K562 (cell line): Measurements from ENCODE around the gene CSF2. TPM values are rescaled to one million over a fixed set of nuclear protein-coding genes. Genes with fewer than 3 reads are reported as not detected.
A peak's percentile ranks its signal among the peaks of the same experiment; 100 is the strongest.

Experiments used
- ATAC-seq: fragments of 200-7000 bp; cut with Tn5 transposase; 3 replicates; pipeline ENCODE4 v1.9.1; 2020; ENCODE audit warnings: moderate library complexity
- BruUV-seq: library from RNA; stranded (reverse); fragments of 400-500 nt; replicated peaks from 2 replicates; lab custom pipeline; 2021; lab: Mats Ljungman, UMichigan
- CTCF ChIA-PET: fragments of 300-600 bp; formaldehyde crosslinking; extraction: SDS; loops from one replicate; lab custom pipeline; 2021; ENCODE audit warnings: low intra/inter-chr PET ratio; lab: Yijun Ruan, JAX
- POLR2A ChIA-PET: fragments of 300-600, 350-650 bp; sonication (Branson Sonifier 250); formaldehyde crosslinking; extraction: SDS; loops from one replicate; lab custom pipeline; 2021; ENCODE audit warnings: antibody characterized with exemption, inconsistent platforms; lab: Yijun Ruan, JAX
- DNase-seq, 4 experiments: peaks; one replicate each; pipeline versions ENCODE4 v3.0.0 to v3.0.0-alpha.2; 2011 to 2018; ENCODE audit warnings: low spot score in 3 of 4, mixed read lengths in 3 of 4; ENCODE audit errors: extremely low read depth in 1 of 4
- FAIRE-seq: peaks from 2 replicates; lab custom pipeline; 2011; peaks lifted over from hg19 to GRCh38; lab: Jason Lieb, UNC
- H2AFZ ChIP-seq: 2 replicates; pipeline ENCODE4 v1.6.0; 2011; ENCODE audit warnings: low read depth, low read length, control low read depth, inconsistent platforms
- H3K27ac ChIP-seq: fragments of 200-600 bp; 3 replicates; pipeline ENCODE4 v1.8.0; 2011; ENCODE audit warnings: low read depth, mild to moderate bottlenecking, control low read depth, inconsistent platforms, low read length, moderate library complexity, mixed read lengths; ENCODE audit errors: extremely low read depth
- H3K27me3 ChIP-seq, 2 experiments: fragments of 300-600 bp in 1 of 2; 2 replicates in 1 of 2; 3 replicates in 1 of 2; pipeline versions ENCODE4 v1.6.0 to v1.8.0; 2011; ENCODE audit warnings: inconsistent platforms in 2 of 2, low read length in 2 of 2, mild to moderate bottlenecking in 1 of 2, mixed read lengths in 1 of 2, moderate library complexity in 1 of 2; ENCODE audit not compliant: control insufficient read depth in 2 of 2, insufficient read depth in 2 of 2
- H3K36me3 ChIP-seq: fragments of 300-600 bp; 3 replicates; pipeline ENCODE4 v1.8.0; 2011; ENCODE audit warnings: mild to moderate bottlenecking, low read length, inconsistent platforms; ENCODE audit not compliant: control insufficient read depth, insufficient read depth
- H3K4me1 ChIP-seq, 2 experiments: fragments of 200-600 bp in 1 of 2; replicated peaks in 1 of 2; 2 replicates in 1 of 2; 3 replicates in 1 of 2; pipeline versions ENCODE4 v1.5.1 to v1.8.0; 2011; ENCODE audit warnings: inconsistent platforms in 2 of 2, low read length in 2 of 2, mild to moderate bottlenecking in 1 of 2, mixed read lengths in 1 of 2, moderate library complexity in 1 of 2; ENCODE audit not compliant: control insufficient read depth in 2 of 2, insufficient read depth in 2 of 2
- H3K4me2 ChIP-seq: 2 replicates; pipeline ENCODE4 v1.6.1; 2011; ENCODE audit warnings: low read length, control low read depth, inconsistent platforms, mixed read lengths; ENCODE audit not compliant: insufficient read depth
- H3K4me3 ChIP-seq: fragments of 200-600 bp; sonication (generic), shearing (Covaris generic); 2 replicates; pipeline ENCODE4 v1.5.1; 2016; ENCODE audit warnings: control low read depth, inconsistent platforms
- H3K79me2 ChIP-seq: fragments of 200-600 bp; 3 replicates; pipeline ENCODE4 v1.8.0; 2011; ENCODE audit warnings: low read length, inconsistent platforms; ENCODE audit not compliant: control insufficient read depth, insufficient read depth
- H3K9ac ChIP-seq, 2 experiments: 2 replicates each; pipeline versions ENCODE4 v1.6.0 to v1.6.1; 2011; ENCODE audit warnings: low read depth in 2 of 2, low read length in 2 of 2, control low read depth in 1 of 2, inconsistent platforms in 1 of 2, mild to moderate bottlenecking in 1 of 2, mixed read lengths in 1 of 2; ENCODE audit not compliant: insufficient read depth in 1 of 2
- H3K9me1 ChIP-seq: one replicate; pipeline ENCODE4 v1.6.0; 2011; ENCODE audit warnings: inconsistent platforms, mild to moderate bottlenecking, low read length, moderate library complexity; ENCODE audit not compliant: control insufficient read depth, insufficient read depth
- H3K9me3 ChIP-seq: replicated peaks from 2 replicates; pipeline ENCODE4 v1.5.1; 2011; ENCODE audit warnings: low read depth, low read length, inconsistent platforms; ENCODE audit not compliant: control insufficient read depth, insufficient read depth
- H4K20me1 ChIP-seq: replicated peaks from 2 replicates; pipeline ENCODE4 v1.6.1; 2011; ENCODE audit warnings: low read length, inconsistent platforms, mixed read lengths; ENCODE audit not compliant: control insufficient read depth, insufficient read depth
- BCL6 ChIP-seq: fragments of 250-450 bp; sonication (Bioruptor Pico); IDR thresholded peaks from 2 replicates; pipeline ENCODE4 v1.4.0; 2020
- TAF9B ChIP-seq: fragments of 450-650 bp; IDR thresholded peaks from 2 replicates; pipeline ENCODE4 v1.6.1; 2018; ENCODE audit warnings: mild to moderate bottlenecking; ENCODE audit not compliant: partially characterized antibody
- WGBS: fragments of 100-300 bp; shearing (Covaris generic); methylation state at CpG from one replicate; pipeline ENCODE4 v1.1.6; 2016; ENCODE audit warnings: low coverage, mixed read lengths; ENCODE audit not compliant: insufficient coverage; ENCODE audit errors: missing lambda C conversion rate; 5-methylcytosine and 5-hydroxymethylcytosine counted together
- in situ Hi-C: fragments of 300-500 bp; cut with MboI; formaldehyde crosslinking; loops from 4 replicates; pipeline ENCODE4 v1.15.0; 2018; ENCODE audit warnings: inconsistent platforms, mixed read lengths
- intact Hi-C: fragments of 100-400 bp; cut with micrococcal nuclease; formaldehyde crosslinking; loops from 2 replicates; pipeline ENCODE4 v1.14.2; 2022
- polyA plus RNA-seq, 8 experiments: library from polyadenylated mRNA; depleted of rRNA in 4 of 8; stranded (reverse) in 5 of 8; unstranded in 3 of 8; fragments of >200 nt; fragmentation: Nextera tagmentation in 2 of 8; fragmentation: Illumina TruSeq in 1 of 8; extraction: Ambion mirVana in 2 of 8; extraction: Trizol in 1 of 8; gene quantifications; 2 replicates each; pipeline versions ENCODE4 v1.2.1 to v1.2.3, GENCODE V29; 2011 to 2014; ENCODE audit warnings: inconsistent platforms in 1 of 8, missing spikeins in 1 of 8
- total RNA-seq, 7 experiments: library from RNA; depleted of rRNA in 6 of 7; stranded (reverse); fragments of >200 nt in 6 of 7; fragmentation: Illumina TruSeq in 2 of 7; extraction: Trizol in 2 of 7; gene quantifications; 2 replicates each; pipeline versions ENCODE4 v1.2.1 to v1.2.3, GENCODE V29; 2011 to 2021; ENCODE audit warnings: low replicate concordance in 1 of 7
- TF ChIP-seq, protein P1 (sequence below): IDR thresholded peaks from 3 replicates; pipeline ENCODE4 v1.6.1; 2011; ENCODE audit warnings: borderline replicate concordance, mild to moderate bottlenecking, moderate library complexity; ENCODE audit not compliant: insufficient read length; ENCODE audit errors: extremely low read depth

The CSF2 gene
- total and polyA plus RNA-seq, 9 of the 15 experiments (the other 6 are each of a cell fraction or from before 2014, with no cell fraction given), result 0.25 to 0.29 TPM; not detected in 7

DNA sequence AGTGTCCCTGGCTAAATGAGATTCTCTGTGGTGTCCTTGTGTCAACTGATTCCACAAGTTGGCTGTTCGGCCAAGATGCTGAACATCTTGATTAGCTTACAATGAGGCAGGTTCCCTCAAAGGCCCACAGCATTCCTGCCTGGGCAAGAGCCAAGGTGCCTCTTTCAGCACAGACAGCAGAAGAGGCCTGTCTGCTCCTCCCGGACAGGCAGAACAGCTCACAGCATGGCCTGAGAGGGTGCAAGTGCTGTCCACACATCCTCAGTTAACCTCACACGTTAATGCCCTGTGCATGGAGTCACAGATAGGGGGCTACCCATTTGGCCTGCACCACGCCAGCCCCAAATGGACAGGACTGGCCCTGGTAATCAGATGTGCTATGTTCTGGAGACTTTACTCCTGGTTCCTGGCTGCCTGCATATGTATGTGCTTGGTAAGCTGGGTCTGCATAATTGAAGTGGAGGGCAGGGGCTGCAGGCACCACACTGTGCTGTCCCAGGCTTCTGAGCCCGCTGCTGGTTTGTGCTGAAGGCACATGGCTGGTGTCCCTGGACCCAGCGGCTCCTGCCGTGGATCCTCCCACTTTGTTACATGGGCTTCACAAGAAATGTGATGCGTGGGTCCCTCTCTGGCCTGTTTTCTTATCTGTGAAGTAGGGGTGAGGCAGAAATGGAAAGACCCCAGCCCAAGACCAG, 8.9 kb downstream of the CSF2 start:
- in situ Hi-C loops, result no loop called here
- Histone ChIP-seq H3K4me3 (no peak overlapping the region), H2AFZ (no peak overlapping the region), H3K4me1 (peaks cover 19 to 25% of the 10 kb centered on the region in 2 experiments), H3K9ac (peak overlapping the region in 1 of 2 experiments; percentile 77; a peak in 2 of 4 replicates), H3K9me1 (peaks cover 5% of the 10 kb centered on the region)
- 55% methylated on average over 7 of the region's 8 CpGs for WGBS
- FAIRE-seq, result no peak
- CTCF ChIA-PET, result no interaction called here
- no peak for ATAC-seq
- TF ChIP-seq, protein P1, sequence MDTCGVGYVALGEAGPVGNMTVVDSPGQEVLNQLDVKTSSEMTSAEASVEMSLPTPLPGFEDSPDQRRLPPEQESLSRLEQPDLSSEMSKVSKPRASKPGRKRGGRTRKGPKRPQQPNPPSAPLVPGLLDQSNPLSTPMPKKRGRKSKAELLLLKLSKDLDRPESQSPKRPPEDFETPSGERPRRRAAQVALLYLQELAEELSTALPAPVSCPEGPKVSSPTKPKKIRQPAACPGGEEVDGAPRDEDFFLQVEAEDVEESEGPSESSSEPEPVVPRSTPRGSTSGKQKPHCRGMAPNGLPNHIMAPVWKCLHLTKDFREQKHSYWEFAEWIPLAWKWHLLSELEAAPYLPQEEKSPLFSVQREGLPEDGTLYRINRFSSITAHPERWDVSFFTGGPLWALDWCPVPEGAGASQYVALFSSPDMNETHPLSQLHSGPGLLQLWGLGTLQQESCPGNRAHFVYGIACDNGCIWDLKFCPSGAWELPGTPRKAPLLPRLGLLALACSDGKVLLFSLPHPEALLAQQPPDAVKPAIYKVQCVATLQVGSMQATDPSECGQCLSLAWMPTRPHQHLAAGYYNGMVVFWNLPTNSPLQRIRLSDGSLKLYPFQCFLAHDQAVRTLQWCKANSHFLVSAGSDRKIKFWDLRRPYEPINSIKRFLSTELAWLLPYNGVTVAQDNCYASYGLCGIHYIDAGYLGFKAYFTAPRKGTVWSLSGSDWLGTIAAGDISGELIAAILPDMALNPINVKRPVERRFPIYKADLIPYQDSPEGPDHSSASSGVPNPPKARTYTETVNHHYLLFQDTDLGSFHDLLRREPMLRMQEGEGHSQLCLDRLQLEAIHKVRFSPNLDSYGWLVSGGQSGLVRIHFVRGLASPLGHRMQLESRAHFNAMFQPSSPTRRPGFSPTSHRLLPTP, result no peak
- TF ChIP-seq BCL6, result no peak
- TF ChIP-seq TAF9B, result no peak
- TF ChIP-seq, all 486 proteins: peak for 0
- intact Hi-C loops, result no loop called here
- Histone ChIP-seq H3K9me3 (no peaks in the 10 kb centered on the region), H3K79me2 (no peaks in the 10 kb centered on the region), H3K36me3 (no peaks in the 10 kb centered on the region), H3K27ac (no peak overlapping the region), H3K27me3 (no peaks in the 10 kb centered on the region), H4K20me1 (no peaks in the 10 kb centered on the region), H3K4me2 (no peak overlapping the region)
- no TSS peak for BruUV-seq
- no peak for DNase-seq
- POLR2A ChIA-PET, result interaction anchor here (0.7 kb wide), 1 partner anchor 95 kb away, joined by 3 read pairs; no protein-coding TSS in a partner anchor
